GM06990 (cell line): ENCODE data around the gene SPA17.

ENCODE experiments used
- DNase-seq: peaks from one replicate; pipeline ENCODE4 v3.0.0-alpha.2; 2011; ENCODE audit not compliant: insufficient read length; ENCODE audit errors: extremely low read depth
- H3K27me3 ChIP-seq: replicated peaks from 2 replicates; pipeline ENCODE4 v1.6.0; 2011; ENCODE audit warnings: low read length; ENCODE audit not compliant: control insufficient read depth, insufficient read depth
- H3K36me3 ChIP-seq: 2 replicates; pipeline ENCODE4 v1.5.1; 2011; ENCODE audit warnings: low read length; ENCODE audit not compliant: control insufficient read depth, insufficient read depth
- H3K4me3 ChIP-seq: replicated peaks from 2 replicates; pipeline ENCODE4 v1.5.1; 2011; ENCODE audit warnings: low read depth, mild to moderate bottlenecking, control low read depth, low read length
- CTCF ChIP-seq: IDR thresholded peaks from 2 replicates; pipeline ENCODE4 v1.5.1; 2011; ENCODE audit warnings: low read length, control low read depth, mild to moderate bottlenecking, inconsistent platforms; ENCODE audit not compliant: insufficient read depth, poor library complexity, severe bottlenecking

SPA17 gene

GRCh38 chr11:124657904-124658303 lies 15.8 kb upstream of the SPA17 start:
- TF ChIP-seq CTCF = no peak
- H3K27me3 ChIP-seq = no peaks in the 10 kb centered on the region
- no peaks in the 10 kb centered on the region for H3K36me3 ChIP-seq
- H3K4me3 ChIP-seq = no peak overlapping the region
- DNase-seq = no peak

GRCh38 chr11:124658501-124658900 lies 15.2 kb upstream of the SPA17 start:
- Histone ChIP-seq H3K4me3 (no peak overlapping the region), H3K27me3 (no peaks in the 10 kb centered on the region), H3K36me3 (no peaks in the 10 kb centered on the region)
- no peak for DNase-seq
- no peak for TF ChIP-seq CTCF

DNA sequence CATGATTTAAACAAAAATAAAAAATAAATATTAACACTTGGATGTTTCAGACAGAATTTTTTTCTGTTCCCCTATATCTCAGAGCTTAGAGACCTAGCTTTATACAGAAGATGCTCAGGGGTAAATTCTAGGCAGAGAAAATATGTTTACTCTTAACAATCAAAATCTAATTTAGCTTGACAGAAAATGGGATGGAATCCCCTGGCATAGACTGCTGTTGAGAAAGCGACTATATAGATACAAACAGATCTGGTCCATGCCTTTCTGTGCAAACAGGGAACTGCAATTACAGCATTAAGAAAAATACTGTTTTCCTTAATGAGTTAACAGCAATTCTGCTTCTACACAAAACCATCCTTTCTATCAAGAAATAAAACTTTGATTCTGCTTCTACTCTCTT lies 14.7 kb upstream of the SPA17 start:
- H3K27me3 ChIP-seq = no peaks in the 10 kb centered on the region
- TF ChIP-seq CTCF = no peak
- H3K4me3 ChIP-seq = no peak overlapping the region
- DNase-seq = no peak
- H3K36me3 ChIP-seq = no peaks in the 10 kb centered on the region

DNA sequence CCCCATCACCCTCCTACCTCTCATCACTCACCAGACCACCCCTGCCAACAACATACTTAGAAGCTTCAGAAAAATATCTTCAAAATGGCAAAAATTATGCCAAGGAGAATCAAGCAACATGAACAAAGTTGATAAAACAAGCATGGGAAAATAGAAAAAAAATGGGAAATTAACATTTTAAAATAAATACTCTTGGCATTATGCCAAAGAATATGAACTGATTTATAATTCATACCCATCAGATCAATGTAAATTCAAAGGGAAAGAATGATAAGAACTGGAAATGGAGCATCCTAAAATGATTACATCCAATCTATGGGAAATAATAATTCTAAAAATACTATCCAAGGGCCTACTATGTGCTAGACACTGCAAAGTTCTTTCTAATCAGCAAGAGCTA lies 12.2 kb upstream of the SPA17 start:
- Histone ChIP-seq H3K27me3 (no peaks in the 10 kb centered on the region), H3K36me3 (no peaks in the 10 kb centered on the region), H3K4me3 (no peak overlapping the region)
- DNase-seq = no peak
- TF ChIP-seq CTCF = no peak

DNA sequence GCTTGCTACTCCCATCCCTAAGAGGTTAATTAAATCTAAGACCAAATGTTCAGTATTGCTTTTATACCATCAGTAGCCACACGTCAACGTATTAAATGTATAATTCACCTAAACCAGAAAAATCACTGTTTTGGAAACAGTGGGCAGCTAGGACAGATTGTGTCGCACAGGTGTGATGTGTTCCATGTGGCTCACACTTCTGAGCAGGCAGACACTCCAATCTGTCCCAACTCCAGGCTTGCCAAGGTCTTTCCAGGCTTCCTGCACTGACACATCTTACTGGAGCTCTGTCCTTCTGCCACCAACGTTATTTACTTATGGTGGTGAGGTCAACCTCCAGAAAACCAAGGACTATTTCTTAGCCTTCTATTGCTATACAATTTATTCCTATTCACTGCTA lies 11.6 kb upstream of the SPA17 start:
- H3K27me3 ChIP-seq = no peaks in the 10 kb centered on the region
- DNase-seq = no peak
- H3K4me3 ChIP-seq = no peak overlapping the region
- no peaks in the 10 kb centered on the region for H3K36me3 ChIP-seq
- TF ChIP-seq CTCF = no peak

DNA sequence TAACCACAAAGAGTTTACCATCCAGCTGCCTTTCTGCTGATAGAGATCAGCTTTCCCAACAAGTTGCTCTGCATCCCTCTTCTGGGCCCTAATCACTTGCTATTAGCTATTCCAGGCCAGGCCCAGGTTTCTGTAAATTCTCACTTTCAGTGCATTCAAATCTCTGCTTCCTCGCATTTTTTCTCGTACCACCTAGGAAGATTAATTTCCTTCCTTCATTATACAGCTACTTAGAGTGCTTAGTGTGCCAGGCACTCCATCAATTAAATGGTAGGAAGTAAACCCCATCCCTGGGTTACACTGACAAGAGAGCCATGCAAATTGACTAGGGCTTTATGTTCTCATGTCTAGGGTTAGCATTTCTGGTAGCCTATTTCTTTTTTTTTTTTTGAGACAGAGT lies 9.8 kb upstream of the SPA17 start:
- Histone ChIP-seq H3K27me3 (no peaks in the 10 kb centered on the region), H3K36me3 (no peaks in the 10 kb centered on the region), H3K4me3 (no peak overlapping the region)
- no peak for DNase-seq
- TF ChIP-seq CTCF = no peak
